Hematopoietic multipotent progenitor cell treated with erythropoietin and hydrocortisone succinate and interleukin-3 and kit ligand, for 4 days (in vitro differentiated cells): ENCODE measurements around the gene TMEM184B.

Source experiments
- DNase-seq: peaks from one replicate; pipeline ENCODE4 v3.0.0-alpha.2; 2015

Gene TMEM184B

GRCh38 chr22:38175206-38176118, 97.3 kb downstream of the TMEM184B start:
- no peak for DNase-seq

GRCh38 chr22:38174626-38175025, 98.2 kb downstream of the TMEM184B start:
- DNase-seq = no peak

DNA sequence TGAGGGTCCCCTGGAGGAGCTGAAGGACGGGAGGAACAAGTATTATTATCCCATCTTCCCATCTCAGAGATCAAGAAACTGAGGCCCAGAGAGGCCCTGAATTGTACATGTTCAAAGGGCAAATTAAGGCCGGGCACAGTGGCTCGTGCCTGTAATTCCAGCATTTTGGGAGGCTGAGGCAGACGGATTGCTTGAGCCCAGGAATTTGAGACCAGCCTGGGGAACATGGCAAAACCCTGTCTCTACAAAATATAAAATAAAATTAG, 99.2 kb downstream of the TMEM184B start:
- DNase-seq = no peak

- peak; percentile 81 for DNase-seq
Measured at GRCh38 chr22:38172832-38173640, 99.8 kb downstream of the TMEM184B start.

- DNase-seq = peak; percentile 59
Measured at GRCh38 chr22:38171927-38172831, 100.6 kb downstream of the TMEM184B start.

- no peak for DNase-seq
Measured at GRCh38 chr22:38170469-38170868, 102.3 kb downstream of the TMEM184B start.
